Sciatic nerve (tissue), 2 donors: ENCODE data around the gene LIG3. TPM values are rescaled to one million over a fixed set of nuclear protein-coding genes. Genes with fewer than 3 reads are reported as not detected.
A peak's percentile ranks its signal among the peaks of the same experiment; 100 is the strongest.
"Not testable (repeated sequence)": the region's sequence is repeated elsewhere in the genome, so short reads cannot be mapped to it uniquely, and the experiment has no call there.

Experiments used
- ATAC-seq: fragments of 200-7000 bp; cut with Tn5 transposase; one replicate; pipeline ENCODE4 v1.9.1; 2020; ENCODE audit warnings: mild to moderate bottlenecking, moderate library complexity
- DNase-seq: peaks from one replicate; pipeline ENCODE4 v3.0.0-alpha.2; 2020; ENCODE audit warnings: low spot score
- intact Hi-C: fragments of 100-400 bp; cut with DNase I; formaldehyde crosslinking; loops from one replicate; pipeline ENCODE4 v1.14.2; 2022
- total RNA-seq: library from RNA; stranded (reverse); fragmentation: NEBNext Ultra II Directional; extraction: Animal tissue kit (Norgen Biotek cat#: 25700); gene quantifications from one replicate; pipeline ENCODE4 v1.2.1, GENCODE V29; 2021
- donor health status: DM: no; HTN: no; CAD: no.
- donor health status: DM: no; HTN: no; CAD: no.

Gene LIG3
- total RNA-seq, 1 donor from 2014 or later: 35.2 TPM

DNA sequence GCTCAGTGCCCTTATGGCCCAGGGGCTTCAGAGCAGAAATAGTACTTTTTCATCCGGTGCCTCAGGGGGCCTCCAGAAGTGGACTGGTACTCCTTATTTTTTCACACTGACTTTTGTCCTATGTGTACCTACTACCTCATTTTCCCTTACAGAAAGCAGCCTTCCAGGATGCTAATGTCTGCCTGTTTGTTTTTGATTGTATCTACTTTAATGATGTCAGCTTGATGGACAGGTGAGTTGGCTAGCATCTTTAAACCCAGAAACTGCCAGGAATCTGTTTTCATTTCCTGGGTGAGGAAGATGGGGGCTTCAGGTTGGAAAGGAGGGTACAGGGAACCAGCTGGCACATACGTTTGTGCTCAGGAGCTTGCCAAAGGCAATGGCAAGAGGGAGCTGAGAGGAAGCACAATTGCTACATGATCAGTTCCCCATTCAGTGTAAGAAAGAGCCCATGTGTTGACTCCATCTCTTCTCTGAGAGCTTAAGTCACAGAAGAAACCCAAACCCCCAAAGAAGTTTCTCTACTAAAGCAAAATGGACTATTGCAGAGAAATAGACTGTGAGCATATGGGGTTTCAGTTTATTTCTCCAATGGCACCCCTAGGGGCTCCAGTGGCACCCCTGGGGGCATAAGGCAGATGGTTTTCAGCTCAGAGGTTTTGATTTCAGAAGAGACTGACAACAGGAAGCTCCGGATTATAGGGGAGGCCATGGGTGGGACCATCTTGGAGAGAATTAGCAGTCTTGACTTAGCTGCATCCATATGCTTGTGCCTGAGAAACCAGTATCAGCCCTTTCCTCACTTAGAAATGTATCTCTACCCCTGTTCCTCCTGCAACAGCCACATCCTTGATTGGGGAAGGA is 16.3 kb downstream of the LIG3 start:
- ATAC-seq: no peak
- DNase-seq: no peak
- intact Hi-C loops: no loop called here

- ATAC-seq (peak; percentile 72), DNase-seq (no peak)
- intact Hi-C loops: no loop called here
These were observed 17.1 kb downstream of the LIG3 start for GRCh38 chr17:34997355-34997862.

DNA sequence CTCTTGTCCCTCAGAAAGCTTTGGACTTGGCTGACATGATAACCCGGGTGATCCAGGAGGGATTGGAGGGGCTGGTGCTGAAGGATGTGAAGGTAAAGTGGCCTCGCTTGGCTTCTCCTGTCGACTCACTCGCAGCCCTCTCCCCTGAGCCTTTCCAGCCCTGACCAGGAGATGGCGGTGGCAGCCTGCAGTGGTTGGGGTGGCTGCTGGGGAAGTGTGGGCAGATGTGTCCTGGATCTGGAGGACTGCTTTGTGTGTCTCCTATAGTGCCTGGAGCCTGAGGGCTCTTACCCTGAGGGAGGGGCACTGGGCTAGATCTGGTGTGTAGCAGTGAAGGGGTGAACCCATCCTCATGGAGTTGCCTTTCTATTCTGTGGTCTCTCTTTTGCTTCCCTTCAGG is 17.9 kb downstream of the LIG3 start:
- ATAC-seq: peak; percentile 80
- intact Hi-C loops: no loop called here
- peak; percentile 71 for DNase-seq

DNA sequence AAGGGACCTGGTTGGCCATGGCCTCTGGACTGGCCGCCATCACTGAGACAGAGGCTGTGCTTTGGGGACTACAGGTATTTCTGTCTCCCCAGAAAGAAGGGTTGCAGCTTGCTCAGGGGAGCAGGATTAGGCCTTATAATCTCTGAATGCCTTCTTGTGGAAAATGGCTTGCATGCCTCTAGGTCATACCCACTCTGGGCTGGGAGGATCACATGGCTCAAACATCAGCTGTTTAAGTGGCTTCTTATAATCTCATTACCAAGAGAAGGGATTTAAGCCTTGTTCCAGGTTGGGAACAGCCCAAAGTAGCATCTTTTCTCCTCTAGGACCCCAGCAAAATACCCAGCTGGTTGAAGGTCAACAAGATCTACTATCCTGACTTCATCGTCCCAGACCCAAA is 19.1 kb downstream of the LIG3 start:
- intact Hi-C loops: no loop called here
- ATAC-seq: no peak
- DNase-seq: no peak

GRCh38 chr17:35000965-35001364 is 20.7 kb downstream of the LIG3 start:
- DNase-seq, ATAC-seq: not testable (repeated sequence)
- intact Hi-C loops: loop anchor here (10.0 kb wide), 1 partner anchor 94 kb away; no protein-coding TSS in a partner anchor

- intact Hi-C loops: loop anchor here (10.0 kb wide), 1 partner anchor 93 kb away; no protein-coding TSS in a partner anchor
- ATAC-seq: no peak
- DNase-seq: no peak
These were observed 21.2 kb downstream of the LIG3 start for GRCh38 chr17:35001549-35001948.

- DNase-seq: no peak
- no peak for ATAC-seq
- intact Hi-C loops: loop anchor here (10.0 kb wide), 1 partner anchor 92 kb away; no protein-coding TSS in a partner anchor
These were observed 22.7 kb downstream of the LIG3 start for GRCh38 chr17:35002876-35003551.

DNA sequence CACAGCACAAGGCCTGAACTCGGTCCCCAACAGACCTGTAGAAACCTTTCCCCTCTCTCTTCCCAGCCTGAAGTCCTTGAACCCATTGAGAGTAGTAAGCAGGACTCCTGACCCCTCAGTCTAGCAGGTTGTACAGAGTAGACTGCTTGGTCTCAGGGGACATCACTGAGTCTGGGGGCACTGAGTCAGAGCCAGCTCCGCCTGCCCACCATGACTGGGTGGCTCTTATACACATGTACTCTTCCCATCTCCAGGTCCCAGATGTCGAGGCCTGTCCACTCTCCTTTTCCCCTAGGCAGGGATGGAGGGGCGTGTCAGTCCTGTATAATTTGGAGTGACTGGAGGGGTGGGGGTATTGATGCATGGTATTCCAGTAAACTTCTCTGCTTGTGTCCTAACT is 23.5 kb downstream of the LIG3 start:
- intact Hi-C loops: loop anchor here (10.0 kb wide), 1 partner anchor 91 kb away; no protein-coding TSS in a partner anchor
- ATAC-seq (no peak), DNase-seq (no peak)

GRCh38 chr17:35006345-35006744 is 26.0 kb downstream of the LIG3 start:
- ATAC-seq (no peak), DNase-seq (no peak)
- intact Hi-C loops: loop anchor here (10.0 kb wide), 1 partner anchor 88 kb away; no protein-coding TSS in a partner anchor

GRCh38 chr17:35006961-35007360 is 26.6 kb downstream of the LIG3 start:
- no peak for DNase-seq
- intact Hi-C loops: loop anchor here (10.0 kb wide), 1 partner anchor 88 kb away; no protein-coding TSS in a partner anchor
- no peak for ATAC-seq

DNA sequence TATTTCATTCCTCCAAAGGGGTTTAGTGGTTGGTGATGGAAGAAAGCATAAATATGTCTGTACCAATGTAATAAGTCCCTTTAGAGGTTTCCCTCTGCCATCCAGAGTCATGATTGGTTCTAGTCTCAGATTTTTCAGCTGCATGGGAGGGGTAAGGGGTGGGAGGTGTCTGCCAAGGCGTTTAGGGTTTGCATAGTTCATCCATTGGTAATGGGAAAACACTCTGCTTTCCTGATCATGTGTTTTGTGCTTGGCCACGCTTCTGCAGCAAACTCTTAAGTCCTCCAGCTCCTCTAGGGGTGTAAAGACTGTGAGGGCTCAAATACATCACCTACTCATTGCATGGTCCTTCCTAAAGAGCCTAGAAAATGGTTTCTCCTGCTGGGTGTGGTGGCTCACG is 29.8 kb downstream of the LIG3 start:
- intact Hi-C loops: no loop called here
- no peak for DNase-seq
- no peak for ATAC-seq

DNA sequence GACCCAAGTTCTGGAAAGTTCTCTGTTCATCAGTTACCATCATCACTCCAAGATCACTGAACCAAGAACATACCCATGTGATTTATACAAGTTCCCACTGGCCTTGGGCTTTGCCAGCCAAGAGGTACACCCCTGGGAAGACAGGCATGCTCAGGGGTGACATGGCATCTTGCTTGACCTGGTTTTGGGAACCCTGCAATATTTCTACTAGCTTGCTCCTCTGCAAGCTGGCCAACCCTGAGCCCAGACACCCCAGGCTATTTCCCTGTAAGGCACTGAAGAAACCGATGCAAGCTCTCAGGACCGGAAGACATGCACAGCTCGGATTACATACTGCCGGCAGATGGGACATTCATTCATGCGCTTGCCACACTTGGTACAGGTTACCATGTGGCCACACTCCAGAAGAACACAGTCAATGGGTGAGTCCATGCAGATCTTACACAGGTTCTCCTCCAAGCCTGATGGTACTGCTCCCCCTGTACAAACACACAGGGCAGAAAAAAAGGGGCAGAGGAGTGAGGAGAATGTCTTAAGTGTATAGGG is 31.4 kb downstream of the LIG3 start:
- DNase-seq (no peak), ATAC-seq (no peak)
- intact Hi-C loops: no loop called here

DNA sequence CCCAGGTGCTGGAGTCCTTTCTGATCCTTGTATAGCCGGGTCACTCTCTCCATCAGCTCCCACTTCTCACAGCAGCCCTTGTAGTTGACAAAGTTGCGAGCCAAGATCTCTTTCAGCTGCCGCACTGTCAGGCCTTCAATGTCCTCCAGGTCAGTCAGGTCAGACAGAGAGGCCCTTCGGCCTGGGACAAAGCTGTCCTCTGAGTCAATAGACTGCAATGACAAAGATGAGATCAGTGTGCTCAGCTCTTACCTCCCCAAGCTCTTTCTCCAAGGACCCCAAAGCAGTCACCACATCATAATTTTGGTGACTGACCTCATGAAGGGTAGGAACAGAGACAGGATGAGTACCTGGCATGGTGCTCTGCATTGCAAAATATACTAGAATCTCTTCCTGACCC is 36.1 kb downstream of the LIG3 start:
- intact Hi-C loops: no loop called here
- DNase-seq (no peak), ATAC-seq (no peak)

- no peak for DNase-seq
- no peak for ATAC-seq
- intact Hi-C loops: no loop called here
These were observed 36.7 kb downstream of the LIG3 start for GRCh38 chr17:35017021-35017420.

DNA sequence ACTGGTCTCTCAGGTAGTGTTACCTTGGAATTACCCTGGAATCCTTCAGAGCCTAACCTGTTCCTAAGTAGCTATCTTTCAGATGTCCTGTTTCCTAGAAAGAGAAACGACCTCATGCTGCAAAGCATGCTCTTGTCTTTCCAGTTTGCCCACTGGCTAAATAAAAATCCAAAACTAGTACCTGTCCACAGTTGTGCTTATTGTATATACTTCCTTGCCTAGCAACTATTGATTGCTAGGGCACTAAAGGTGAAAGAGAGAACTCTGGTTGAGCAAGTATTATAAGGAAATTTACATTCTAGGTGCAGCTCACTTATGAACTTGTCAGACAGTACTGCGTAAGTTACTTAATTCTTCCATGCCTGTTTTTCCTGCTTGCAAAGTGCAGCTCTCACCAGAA is 38.5 kb downstream of the LIG3 start:
- ATAC-seq (no peak), DNase-seq (no peak)
- intact Hi-C loops: no loop called here

DNA sequence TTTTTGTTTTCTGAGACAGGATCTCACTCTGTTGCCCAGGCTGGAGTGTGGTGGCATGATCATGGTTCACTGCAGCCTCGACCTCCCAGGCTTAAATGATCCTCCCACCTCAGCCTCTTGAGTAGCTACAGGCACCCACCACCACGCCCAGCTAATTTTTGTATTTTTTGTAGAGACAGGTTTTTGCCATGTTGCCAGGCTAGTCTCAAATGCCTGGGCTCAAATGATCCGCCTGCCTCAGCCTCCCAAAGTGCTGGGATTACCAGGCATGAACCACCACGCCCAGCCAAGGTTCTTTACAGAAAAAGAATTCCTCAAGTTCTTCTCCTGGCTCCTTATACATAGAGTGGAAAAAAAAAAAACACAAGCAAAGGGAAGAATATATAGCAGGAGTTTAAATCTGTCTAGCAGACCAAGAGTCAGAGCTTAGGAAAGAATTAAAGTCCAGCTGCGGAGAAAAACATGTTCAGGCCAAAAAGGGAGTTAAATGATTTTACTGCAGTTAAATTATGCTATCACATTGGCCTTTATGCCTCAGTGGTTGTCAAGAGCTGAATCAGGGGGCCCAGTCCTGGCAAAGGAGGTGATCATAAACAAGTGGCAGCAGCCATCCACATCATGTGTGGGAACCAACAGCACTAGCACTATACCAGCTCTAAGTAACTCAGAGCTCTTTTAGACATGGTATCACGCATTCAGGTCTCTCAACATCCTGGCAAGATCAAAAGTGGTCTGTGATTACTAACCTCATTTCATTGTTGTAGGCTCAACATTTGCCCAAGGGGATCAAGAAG is 39.3 kb downstream of the LIG3 start:
- intact Hi-C loops: no loop called here
- DNase-seq (no peak), ATAC-seq (no peak)

GRCh38 chr17:35021520-35022380 is 41.4 kb downstream of the LIG3 start:
- intact Hi-C loops: no loop called here
- no peak for DNase-seq
- no peak for ATAC-seq

DNA sequence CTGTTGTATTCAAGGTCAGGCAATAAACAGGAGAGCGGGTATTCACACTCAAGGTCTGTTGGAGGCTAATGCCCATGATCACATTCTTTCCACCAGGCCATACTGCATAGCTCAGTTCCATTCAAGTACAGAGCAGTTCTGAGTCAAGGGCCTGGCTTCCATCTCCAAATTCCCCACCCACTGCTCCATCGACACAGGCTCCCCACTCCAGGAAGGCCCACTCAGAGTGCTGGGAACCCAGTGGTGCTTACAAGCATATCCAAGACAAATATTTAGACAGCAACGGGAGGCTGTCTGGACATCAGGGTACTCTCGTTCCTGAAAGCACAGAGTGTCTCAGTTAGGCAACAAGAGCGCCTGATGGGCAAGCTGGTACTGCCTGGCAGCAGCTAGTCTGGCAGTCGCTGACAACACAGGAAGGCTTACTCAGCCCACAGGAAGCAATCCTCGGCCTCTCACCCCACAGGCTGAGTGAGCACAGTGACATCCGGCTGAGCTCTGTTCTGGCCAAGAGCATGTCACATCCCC is 42.3 kb downstream of the LIG3 start:
- intact Hi-C loops: no loop called here
- ATAC-seq (peak; percentile 83), DNase-seq (peak; percentile 63)
